Stomach (tissue), 4 donors: ENCODE results near the gene CRTC3.

Experiments used
- EP300 ChIP-seq: sonication (generic); formaldehyde crosslinking; IDR thresholded peaks from one replicate; pipeline ENCODE4 v1.6.1; 2017; ENCODE audit warnings: antibody characterized with exemption
- POLR2A ChIP-seq, 4 donors: fragments of 450-650 bp; IDR thresholded peaks; one replicate each; pipeline ENCODE4 v1.6.1; 2016; ENCODE audit warnings: antibody characterized with exemption in 4 of 4, control low read depth in 2 of 4, mild to moderate bottlenecking in 1 of 4, moderate library complexity in 1 of 4
- POLR2AphosphoS5 ChIP-seq, 3 donors: sonication (generic); formaldehyde crosslinking; IDR thresholded peaks; one replicate each; pipeline ENCODE4 v1.6.1; 2016; ENCODE audit warnings: antibody characterized with exemption in 3 of 3
- TF ChIP-seq, protein P1 (sequence below), 7 experiments: fragments of 450-650 bp in 4 of 7; fragments of 200-600 bp in 3 of 7; sonication (generic) in 3 of 7; IDR thresholded peaks; one replicate each; pipeline ENCODE4 v1.5.1; 2016 to 2019; ENCODE audit warnings: antibody characterized with exemption in 7 of 7, control low read depth in 2 of 7, mild to moderate bottlenecking in 1 of 7

DNA sequence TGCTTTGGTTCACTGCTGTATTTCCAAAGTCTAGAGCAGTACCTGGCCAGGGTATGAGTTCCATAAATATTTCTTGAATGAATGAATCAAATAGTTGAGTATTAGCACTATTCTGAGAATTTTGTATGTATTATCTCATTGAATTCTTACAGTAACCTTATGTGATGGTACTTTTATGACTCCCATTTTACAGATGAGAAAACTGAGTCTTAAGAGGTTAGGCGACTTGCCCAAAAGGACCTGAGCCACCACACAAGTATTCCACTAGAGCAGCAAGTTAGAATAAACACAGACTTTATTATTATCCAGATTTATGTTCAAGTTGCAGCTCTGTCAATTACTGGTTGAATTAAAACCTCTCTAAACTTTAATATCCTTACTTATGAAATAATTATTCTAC lies 29.4 kb downstream of the CRTC3 start:
- TF ChIP-seq, protein P1, sequence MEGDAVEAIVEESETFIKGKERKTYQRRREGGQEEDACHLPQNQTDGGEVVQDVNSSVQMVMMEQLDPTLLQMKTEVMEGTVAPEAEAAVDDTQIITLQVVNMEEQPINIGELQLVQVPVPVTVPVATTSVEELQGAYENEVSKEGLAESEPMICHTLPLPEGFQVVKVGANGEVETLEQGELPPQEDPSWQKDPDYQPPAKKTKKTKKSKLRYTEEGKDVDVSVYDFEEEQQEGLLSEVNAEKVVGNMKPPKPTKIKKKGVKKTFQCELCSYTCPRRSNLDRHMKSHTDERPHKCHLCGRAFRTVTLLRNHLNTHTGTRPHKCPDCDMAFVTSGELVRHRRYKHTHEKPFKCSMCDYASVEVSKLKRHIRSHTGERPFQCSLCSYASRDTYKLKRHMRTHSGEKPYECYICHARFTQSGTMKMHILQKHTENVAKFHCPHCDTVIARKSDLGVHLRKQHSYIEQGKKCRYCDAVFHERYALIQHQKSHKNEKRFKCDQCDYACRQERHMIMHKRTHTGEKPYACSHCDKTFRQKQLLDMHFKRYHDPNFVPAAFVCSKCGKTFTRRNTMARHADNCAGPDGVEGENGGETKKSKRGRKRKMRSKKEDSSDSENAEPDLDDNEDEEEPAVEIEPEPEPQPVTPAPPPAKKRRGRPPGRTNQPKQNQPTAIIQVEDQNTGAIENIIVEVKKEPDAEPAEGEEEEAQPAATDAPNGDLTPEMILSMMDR (IDR thresholded peaks at IDR 0.05): no peak
- TF ChIP-seq EP300 (no peak), POLR2AphosphoS5 (IDR thresholded peaks at IDR 0.05) (no peak), POLR2A (IDR thresholded peaks at IDR 0.05) (no peak)
